ENCODE results near the gene SLMAP.
"Not testable (repeated sequence)": the region's sequence is repeated elsewhere in the genome, so short reads cannot be mapped to it uniquely, and the experiment has no call there.

SLMAP gene

GRCh38 chr3:57872606-57873005 is 116.5 kb downstream of the SLMAP start:
- no peak for DNase-seq (ENCODE audit: low spot score)
- TF ChIP-seq CTCF (IDR thresholded peaks at IDR 0.05; ENCODE audit: borderline replicate concordance, control extremely low read depth, extremely low read depth, insufficient read depth, missing control alignments): no peak
- in situ Hi-C loops (cut with MboI; ENCODE audit: low sequenced_read_pairs, unreplicated experiment): no loop called here

DNA sequence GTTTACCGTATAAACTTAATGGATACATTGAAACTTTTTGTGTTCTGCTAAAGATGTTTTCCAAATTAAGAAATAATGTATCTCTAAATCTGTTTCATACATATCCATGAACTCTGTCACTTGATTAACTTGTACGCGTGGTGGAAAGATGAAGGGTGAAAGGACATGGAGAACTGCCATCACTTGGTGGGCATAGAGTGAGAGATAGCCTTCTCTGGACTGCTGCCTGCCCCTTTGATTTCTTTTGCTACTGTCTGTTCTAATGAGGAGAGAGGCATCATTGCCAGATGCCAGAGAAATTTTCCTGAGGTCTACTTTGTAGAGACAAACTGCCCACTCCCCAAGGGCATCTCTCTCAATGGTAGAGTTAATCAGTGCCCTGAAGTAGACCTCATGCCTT is 120.5 kb downstream of the SLMAP start:
- in situ Hi-C loops (cut with MboI; ENCODE audit: low sequenced_read_pairs, unreplicated experiment): no loop called here
- DNase-seq (ENCODE audit: low spot score): no peak
- no peak for TF ChIP-seq CTCF (IDR thresholded peaks at IDR 0.05; ENCODE audit: borderline replicate concordance, control extremely low read depth, extremely low read depth, insufficient read depth, missing control alignments)

GRCh38 chr3:57877116-57877515 is 121.0 kb downstream of the SLMAP start:
- no peak for TF ChIP-seq CTCF (IDR thresholded peaks at IDR 0.05; ENCODE audit: borderline replicate concordance, control extremely low read depth, extremely low read depth, insufficient read depth, missing control alignments)
- in situ Hi-C loops (cut with MboI; ENCODE audit: low sequenced_read_pairs, unreplicated experiment): no loop called here
- no peak for DNase-seq (ENCODE audit: low spot score)

GRCh38 chr3:57884436-57884835 is 128.3 kb downstream of the SLMAP start:
- in situ Hi-C loops (cut with MboI; ENCODE audit: low sequenced_read_pairs, unreplicated experiment): not testable (repeated sequence)

DNA sequence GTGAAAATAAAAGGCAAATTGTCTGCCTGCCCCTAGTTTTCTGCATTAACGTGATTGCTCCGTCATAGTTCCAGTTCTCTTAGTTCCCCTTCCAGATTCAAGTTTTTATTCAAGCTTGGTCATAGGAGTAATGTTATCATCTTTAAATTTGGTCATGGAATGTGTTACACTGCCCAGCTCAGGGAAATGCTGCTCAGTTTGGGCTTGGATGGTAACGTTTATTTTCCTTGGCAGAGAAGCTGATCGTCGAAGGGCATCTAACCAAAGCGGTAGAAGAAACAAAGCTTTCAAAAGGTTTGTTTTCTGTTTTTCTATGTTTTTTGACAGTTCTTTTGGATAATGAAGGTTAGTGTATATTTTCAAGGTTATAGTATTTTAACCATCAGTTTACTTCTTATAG is 133.7 kb downstream of the SLMAP start:
- DNase-seq (ENCODE audit: low spot score): no peak
- TF ChIP-seq CTCF (IDR thresholded peaks at IDR 0.05; ENCODE audit: borderline replicate concordance, control extremely low read depth, extremely low read depth, insufficient read depth, missing control alignments): no peak

More at GRCh38 chr3:57884436-57884835, 128.3 kb downstream of the SLMAP start:
- not testable (repeated sequence) for DNase-seq (ENCODE audit: low spot score)

DNA sequence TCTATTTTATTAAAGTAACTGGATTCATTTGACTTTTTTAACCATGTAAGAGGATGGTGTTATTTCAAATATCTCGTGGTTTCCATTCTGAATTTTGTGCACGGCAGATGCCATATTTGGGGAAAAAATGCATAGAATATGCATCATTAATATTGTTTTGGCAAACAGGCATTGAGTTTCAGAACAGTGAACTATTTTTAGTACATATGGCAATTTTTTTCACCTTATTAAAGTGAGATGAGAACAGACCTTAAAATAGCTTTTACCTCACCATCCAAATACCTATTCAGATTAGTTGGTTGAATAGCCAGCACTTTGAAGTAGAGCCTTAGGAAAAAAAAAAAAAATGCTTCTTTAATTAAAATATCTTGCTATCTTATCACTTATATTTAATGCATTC is 134.8 kb downstream of the SLMAP start:
- no peak for TF ChIP-seq CTCF (IDR thresholded peaks at IDR 0.05; ENCODE audit: borderline replicate concordance, control extremely low read depth, extremely low read depth, insufficient read depth, missing control alignments)
- in situ Hi-C loops (cut with MboI; ENCODE audit: low sequenced_read_pairs, unreplicated experiment): no loop called here
- DNase-seq (ENCODE audit: low spot score): no peak

More for the DNA sequence above, 133.7 kb downstream of the SLMAP start:
- in situ Hi-C loops (cut with MboI; ENCODE audit: low sequenced_read_pairs, unreplicated experiment): no loop called here

DNA sequence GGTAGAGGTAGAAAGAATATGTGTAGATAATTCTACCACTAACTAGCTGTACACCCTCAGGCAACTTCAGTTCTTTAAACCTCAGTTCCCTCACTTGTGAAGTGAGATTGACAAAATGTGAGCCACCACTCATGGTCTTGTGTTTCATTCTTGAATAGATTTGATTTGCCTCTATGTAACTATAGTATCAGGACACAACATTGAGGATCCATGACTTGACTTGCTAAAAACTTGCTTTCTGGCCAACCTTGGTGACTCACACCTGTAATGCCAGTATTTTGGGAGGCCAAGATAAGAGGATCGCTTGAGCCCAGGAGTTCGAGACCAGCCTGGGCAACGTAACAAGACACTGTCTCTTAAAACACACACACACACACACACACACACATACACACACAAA is 136.3 kb downstream of the SLMAP start:
- no peak for DNase-seq (ENCODE audit: low spot score)
- in situ Hi-C loops (cut with MboI; ENCODE audit: low sequenced_read_pairs, unreplicated experiment): no loop called here
- no peak for TF ChIP-seq CTCF (IDR thresholded peaks at IDR 0.05; ENCODE audit: borderline replicate concordance, control extremely low read depth, extremely low read depth, insufficient read depth, missing control alignments)
